SIG-M5 treated with dmso at 0.1 percent for 504 hours (cell line): ENCODE measurements around the gene CBX1.
"Not testable (repeated sequence)": the region's sequence is repeated elsewhere in the genome, so short reads cannot be mapped to it uniquely, and the experiment has no call there.

ENCODE experiments used
- DNase-seq: peaks from one replicate; lab custom pipeline; 2025; ENCODE audit not compliant: unreplicated experiment; lab: John Stamatoyannopoulos, UW

Gene CBX1

DNA sequence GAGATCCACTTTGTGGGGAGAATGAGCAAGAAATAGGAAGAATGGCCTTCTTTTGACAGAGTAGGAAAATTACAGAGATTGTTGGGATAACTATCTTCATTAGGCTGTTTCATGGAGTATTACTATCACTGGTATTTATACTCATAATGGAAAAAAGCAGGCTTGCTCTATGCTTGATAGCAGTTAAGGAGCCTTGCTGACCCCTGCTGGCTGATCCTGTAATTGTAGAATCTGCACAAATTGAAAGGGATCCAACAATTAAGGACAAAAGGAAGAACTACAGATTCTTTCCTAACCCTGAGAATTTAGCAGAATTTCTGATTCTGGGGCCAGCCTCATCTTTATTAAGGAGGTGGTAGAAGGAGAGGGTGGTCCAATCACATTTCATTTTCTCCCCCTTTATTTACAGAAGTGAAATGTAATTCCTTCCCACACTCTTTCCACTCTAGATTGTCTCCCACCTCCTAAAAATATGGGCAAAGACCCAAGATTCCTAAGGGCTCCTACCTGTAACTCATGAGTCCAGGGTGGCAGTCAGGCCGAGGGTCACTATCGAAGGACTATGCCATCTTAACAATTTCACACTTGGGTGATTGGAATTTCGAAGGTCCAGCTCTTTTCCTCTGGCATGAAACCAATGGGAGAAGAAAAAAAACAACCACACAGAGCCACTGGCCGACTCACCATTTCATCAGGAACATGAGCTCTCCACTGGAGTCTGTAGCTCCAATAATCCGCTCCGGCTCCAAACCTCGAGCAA, 26.8 kb downstream of the CBX1 start:
- peak; percentile 71 for DNase-seq

DNA sequence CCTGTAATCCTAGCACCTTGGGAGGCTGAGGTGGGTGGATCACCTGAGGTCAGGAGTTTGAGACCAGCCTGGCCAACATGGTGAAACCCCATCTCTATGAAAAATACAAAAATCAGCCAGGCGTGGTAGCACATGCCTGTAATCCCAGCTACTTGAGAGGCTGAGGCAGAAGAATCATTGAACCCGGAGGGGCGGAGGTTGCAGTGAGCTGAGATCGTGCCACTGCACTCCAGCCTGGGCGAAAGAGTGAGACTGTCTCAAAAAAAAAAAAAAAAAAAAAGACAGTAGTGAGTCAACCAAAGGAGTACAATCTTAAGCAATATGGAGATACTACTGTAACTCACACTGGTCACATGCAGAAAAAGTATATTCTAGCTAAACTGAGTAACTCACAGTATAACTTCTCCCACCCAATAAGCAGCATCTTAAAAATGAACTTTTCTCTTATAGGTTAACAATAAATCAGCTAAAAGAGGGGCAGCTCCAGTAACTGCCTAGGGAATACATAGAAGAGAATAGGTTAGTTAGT, 27.6 kb downstream of the CBX1 start:
- DNase-seq = not testable (repeated sequence)

DNA sequence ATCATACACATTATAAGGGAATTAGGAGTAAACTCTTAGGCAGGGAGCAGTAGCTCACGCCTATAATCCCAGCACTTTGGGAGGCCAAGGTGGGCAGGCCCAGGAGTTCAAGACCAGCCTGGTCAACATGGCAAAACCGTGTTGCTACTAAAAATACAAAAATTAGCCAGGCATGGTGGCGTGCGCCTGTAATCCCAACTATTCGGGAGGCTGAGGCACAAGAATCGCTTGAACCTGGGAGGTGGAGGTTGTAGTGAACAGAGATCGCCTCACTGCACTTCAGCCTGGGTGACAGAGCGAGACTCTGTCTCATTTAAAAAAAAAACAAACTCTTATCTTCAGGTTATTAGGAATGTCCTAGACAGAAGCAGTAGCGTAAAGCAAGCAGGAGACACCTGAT, 28.5 kb downstream of the CBX1 start:
- DNase-seq = not testable (repeated sequence)

DNA sequence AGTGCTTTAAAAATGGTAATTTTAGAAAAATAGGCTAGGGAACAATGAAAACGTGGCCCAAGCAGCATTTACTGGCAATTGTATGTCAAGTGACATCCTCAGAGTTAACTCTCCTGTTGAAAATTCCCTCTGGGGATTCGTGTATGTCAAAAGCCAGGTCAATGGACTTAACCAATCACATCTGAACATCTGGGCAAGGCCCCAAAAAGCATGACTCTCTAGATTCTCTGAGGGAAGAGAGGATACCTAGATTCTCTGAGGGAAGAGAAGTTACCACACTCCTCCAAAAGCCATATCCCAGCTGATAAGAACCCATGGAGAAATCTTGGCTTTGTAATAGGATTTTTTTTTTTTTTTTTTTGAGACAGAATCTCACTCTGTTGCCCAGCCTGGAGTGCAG, 29.6 kb downstream of the CBX1 start:
- no peak for DNase-seq

DNA sequence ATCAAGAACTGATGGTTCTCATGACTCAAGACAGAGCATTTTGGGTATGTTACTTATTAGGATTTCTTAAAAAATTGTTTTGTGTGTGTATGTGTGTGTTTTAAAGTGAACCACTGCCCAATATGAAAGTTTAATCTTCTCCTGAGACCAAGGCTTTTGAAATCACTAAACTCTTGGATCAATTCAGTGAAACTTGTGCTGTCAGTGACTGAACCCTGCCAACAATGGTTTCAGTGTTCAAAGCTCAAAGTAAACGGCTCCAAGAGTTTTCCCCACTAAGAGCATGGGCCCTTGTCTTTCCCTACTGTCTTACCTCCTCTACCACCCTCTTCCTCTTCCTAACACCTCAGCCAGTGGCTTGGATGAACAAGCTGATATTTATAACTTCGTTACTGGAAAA, 31.1 kb downstream of the CBX1 start:
- DNase-seq = no peak

DNA sequence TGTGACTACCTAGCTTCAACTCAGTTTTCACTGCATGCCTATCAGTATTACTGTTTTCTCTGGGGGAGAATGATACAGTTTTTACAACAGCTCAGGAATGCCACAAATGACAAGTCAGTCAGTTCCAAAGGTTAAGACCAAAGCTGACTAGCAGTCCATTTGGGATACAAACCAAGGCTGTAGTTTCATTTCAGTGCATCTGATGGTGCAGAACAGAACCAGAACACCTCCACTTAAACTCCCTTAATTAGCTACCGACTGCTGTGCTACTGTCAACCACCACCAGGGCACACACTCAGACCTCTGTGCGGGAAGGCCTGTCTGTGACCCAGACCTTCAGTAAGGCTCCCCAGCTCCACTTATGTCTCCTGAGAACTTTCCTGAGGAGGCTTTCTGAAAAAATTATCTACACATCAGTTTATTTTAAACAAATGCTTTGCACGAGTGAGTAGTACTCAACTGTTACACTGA, 32.8 kb downstream of the CBX1 start:
- peak; percentile 21 for DNase-seq

DNA sequence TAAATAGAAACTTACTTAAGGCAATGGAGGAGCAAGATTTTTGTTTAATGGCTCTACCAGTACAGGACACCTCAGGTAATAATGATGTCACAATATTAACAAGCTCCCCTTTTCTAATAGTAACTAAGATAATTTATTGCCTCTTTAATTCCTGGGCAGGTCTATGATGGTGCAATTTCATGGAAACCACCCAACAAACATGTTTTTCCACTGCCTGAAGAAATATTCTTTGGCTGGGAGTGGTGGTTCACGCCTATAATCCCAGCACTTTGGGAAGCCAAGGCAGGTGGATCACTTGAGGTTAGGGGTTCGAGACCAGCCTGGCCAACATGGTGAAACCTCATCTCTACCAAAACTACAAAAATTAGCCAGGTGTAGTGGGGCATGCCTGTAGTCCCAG, 33.5 kb downstream of the CBX1 start:
- DNase-seq = not testable (repeated sequence)

DNA sequence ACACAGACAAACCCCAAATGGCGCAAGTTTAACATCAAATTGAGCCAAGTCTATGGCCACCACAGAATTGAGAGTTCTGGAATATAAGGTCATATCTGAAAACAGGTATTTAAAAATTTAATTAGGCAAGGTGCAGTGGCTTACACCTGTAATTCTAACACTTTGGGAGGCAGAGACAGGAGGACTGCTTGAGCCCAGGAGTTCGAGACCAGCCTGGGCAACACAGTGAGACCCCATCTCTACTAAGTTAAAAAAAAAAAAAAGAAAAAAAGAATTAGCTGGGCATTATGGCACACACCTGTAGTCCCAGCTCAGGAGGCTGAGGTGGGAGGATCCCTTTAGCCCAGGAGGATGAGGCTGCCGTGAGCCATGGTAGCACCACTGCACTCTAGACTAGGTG, 34.0 kb downstream of the CBX1 start:
- DNase-seq = no peak

DNA sequence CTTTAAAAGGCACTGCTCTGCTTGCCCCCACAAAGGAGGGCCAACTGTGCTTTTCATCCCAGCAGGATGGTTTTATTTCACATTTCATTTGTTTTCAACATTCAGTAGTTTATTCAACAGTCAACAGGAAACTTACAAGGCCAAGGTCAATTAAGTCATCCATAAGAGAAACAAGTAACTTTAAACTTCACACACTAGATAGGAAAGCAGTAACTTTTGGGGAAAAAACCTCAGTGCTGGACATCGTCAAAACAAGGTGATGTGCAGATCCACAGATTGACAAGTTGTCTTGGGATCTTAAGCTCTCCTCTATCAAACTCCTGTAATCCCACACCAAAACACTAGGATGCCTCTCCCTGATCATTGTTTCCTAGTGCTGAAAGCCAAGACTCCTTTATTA, 34.6 kb downstream of the CBX1 start:
- no peak for DNase-seq

DNA sequence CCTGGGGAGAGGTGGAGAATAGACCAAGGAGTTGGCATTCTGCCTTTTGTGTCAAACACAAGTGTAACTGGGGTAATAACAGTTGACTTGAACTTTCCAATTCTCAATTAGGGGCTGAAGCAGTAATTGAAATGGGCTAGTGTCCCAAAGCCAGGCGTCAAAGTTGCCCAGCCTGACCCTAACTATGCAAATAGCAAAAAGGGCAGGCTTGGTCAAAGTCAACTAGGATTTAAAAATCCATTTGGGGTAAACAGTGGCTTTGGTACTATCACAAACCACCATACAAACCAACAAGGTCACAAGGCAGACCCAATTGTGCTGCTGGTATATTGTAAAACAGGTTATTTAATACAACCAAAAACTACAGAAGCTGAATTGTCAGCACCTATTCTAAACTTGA, 35.1 kb downstream of the CBX1 start:
- no peak for DNase-seq

DNA sequence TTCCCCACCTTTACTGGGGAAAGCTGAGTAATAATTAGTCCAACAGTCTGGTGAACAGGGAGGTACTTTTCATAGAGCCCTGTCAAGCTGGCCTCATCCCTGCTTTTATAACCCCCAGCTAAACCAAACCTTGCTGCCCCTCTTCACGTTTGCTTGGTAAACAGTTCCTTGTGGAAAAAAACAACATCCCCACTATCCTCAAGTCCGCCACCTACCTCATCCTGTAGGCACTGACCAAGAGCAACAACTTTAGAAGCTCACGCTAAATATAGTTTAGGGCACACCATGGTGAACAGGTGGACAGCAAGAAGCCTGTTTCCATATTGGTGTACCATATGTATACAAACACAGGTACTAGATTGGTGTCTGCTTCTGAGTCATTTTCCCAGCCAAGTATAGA, 36.6 kb downstream of the CBX1 start:
- no peak for DNase-seq

DNA sequence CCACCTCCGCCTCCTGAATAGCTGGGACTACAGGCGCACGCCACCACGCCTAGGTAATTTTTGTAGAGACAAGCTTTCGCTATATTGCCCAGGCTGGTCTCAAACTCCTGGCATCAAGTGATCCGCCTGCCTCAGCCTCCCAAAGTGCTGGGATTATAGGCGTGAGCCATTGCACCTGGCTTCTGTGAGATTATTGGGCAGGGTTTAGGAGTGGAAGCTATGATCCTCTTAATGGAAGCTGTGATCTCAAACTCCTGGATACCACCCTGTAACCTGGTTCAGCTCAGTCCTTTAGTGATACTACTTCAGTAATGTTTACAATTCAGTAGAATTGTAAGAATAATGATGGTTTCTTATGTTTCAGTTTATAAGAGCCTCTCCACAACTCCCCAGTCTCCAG, 39.0 kb downstream of the CBX1 start:
- no peak for DNase-seq

DNA sequence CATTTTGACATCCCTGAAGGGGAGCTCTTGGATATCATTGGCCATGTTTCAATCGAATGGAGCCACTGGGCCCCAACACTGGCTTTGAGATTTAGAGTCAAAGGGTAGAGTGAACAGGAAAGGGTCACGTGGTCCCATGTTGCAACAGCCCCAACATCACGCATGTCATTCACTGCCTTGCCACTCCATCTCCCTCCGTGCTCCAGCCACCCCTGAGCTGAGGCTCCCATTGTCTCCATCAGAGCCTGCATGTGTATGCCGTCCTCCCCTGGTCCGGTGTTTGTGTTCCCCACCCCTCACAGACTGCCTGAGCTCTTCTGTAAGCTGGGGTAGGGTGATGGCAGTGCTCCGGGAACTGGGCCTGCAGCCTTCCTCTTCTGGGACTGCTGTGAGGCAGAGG, 41.0 kb downstream of the CBX1 start:
- peak; percentile 20 for DNase-seq

DNA sequence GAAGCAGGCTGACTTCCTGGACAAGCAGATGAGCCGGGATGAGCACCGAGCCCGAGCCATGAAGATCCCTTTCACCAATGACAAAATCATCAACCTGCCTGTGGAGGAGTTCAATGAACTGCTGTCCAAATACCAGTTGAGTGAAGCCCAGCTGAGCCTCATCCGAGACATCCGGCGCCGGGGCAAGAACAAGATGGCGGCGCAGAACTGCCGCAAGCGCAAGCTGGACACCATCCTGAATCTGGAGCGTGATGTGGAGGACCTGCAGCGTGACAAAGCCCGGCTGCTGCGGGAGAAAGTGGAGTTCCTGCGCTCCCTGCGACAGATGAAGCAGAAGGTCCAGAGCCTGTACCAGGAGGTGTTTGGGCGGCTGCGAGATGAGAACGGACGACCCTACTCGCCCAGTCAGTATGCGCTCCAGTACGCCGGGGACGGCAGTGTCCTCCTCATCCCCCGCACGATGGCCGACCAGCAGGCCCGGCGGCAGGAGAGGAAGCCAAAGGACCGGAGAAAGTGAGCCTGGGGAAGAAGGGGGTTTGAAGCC, 42.1 kb downstream of the CBX1 start:
- DNase-seq = no peak

DNA sequence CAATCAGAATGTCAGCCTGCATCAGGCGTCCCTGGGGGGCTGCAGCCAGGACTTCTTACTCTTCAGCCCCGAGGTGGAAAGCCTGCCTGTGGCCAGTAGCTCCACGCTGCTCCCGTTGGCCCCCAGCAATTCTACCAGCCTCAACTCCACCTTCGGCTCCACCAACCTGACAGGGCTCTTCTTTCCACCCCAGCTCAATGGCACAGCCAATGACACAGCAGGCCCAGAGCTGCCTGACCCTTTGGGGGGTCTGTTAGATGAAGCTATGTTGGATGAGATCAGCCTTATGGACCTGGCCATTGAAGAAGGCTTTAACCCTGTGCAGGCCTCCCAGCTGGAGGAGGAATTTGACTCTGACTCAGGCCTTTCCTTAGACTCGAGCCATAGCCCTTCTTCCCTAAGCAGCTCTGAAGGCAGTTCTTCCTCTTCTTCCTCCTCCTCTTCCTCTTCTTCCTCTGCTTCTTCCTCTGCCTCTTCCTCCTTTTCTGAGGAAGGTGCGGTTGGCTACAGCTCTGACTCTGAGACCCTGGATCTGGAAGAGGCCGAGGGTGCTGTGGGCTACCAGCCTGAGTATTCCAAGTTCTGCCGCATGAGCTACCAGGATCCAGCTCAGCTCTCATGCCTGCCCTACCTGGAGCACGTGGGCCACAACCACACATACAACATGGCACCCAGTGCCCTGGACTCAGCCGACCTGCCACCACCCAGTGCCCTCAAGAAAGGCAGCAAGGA, 42.7 kb downstream of the CBX1 start:
- no peak for DNase-seq

DNA sequence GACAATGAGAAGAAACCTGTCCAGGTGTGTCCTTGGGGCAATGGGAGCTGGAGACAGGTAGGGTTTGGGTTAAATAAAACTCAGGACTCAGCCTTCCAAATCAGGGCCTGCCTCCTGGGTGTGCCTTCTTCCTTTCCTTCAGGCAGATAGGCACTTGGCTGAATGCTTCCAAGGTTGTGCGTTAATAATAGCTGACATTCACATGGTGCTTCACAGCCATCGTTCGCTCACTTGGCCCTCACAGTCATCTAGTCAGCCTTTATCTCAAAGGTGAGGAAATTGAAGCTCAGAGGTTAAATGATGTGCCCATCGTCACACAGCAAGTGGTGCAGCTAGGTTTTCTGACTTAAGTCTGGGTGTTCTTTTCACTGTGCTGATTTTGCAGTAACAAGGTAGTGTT, 43.7 kb downstream of the CBX1 start:
- DNase-seq = no peak

DNA sequence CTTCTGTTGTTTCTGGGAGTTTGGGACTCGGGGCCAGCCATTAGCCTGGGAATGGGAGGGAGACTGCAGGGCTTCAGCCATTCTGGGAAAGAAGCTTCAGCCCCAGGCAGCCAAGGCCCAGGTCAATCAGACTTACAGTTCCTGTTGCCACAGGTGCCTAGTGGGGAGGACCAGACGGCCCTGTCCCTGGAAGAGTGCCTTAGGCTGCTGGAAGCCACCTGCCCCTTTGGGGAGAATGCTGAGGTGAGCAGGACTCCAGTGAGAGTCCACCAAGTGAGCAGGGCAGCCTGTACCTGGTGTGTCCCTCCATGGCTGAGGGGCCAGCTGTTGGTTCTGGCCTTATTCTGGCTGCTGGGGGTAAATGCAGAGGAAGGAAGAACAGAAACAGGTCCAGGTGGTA, 44.4 kb downstream of the CBX1 start:
- no peak for DNase-seq

DNA sequence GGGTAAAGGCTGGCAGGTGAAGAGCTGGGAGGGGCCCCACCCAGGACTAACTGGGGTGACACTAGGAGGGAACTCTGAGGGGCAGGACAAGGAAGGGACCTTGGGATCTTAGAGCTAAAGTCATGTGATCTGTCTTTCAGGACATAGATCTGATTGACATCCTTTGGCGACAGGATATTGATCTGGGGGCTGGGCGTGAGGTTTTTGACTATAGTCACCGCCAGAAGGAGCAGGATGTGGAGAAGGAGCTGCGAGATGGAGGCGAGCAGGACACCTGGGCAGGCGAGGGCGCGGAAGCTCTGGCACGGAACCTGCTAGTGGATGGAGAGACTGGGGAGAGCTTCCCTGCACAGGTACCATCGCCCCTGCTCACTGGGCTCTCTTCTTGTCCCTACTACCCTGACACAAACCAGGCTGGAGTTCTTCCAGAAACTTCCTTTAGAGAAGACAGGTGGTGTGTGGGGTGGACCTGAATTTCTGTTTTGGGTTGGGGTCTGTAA, 45.0 kb downstream of the CBX1 start:
- DNase-seq = no peak

DNA sequence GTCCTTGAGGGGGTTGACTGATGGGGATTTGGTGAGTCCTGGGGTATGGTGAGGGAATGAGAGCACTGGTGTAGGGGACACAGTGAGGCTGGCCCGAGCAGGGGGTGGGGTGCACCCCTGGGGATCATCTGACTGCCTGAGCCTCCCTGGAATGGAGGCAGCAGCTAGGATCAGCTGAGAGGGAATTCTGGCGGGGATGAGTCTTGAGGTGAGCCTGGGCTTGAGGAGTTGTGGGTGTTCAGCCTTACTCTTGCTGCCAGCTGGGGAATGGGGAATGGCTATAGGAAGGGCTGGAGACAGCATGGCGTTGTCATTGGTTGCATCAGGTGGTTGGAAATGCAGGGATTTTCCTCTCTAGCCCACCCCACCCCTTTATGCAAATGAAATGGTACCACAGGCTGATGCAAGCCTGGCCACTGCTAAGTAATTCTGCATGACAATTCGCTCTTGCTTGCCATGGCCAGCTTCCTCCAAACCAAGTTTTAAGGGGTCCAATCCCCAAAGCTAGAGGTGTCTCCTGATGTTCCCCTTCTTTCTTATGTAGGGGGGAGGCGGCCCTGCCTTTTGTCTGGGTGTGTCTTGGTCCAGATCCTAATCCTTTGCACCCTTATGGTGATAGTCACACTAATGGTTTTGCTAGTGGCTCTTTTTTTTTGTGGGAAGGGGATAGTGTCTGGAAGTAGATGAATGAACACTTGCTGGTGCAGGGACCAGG, 45.6 kb downstream of the CBX1 start:
- no peak for DNase-seq

DNA sequence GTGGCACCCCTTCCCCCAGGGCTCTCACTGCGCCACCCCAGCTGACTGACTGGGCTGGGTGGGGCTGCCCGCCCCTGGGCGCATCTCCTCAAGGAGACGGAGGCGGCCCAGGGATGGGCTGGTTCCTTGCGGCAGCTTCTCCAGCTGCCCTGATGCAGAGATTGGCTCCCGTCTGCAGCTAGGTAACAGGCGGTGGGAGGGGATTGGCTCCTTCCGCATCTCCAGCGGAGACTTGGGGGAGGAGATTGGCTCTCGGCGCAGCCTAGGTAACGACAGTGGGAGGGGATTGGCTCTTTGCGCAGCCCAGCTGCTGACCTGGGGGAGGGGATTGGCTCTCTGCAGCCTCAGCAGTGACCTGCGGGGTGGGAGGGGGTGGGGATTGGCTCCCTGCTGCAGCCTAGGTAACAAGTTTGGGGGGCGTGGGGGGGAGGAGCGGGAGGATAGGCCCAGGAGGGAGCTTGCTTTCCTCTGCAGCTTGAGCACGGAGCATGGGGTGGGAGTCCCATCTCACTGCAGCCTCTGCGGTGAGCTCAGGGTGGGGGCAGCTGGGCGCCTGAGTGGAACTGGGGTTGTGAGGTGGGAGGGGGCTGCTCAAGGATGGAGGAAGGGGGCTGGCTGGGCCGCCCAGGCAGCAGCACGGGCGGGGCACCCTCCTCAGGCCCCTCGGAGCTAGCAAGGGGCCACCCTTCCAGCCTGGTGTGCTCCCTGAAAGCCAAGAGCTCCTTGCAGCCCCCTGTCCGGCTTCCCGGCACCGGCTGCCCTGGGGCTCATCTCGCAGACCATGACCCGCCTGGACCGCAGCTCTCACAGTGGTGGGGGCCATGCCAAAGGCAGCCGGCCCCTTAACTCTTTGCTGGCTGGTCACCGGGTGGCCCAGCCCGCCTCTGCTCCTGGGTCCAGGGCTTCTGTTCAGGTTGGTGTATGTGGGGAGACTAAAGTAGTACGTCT, 46.8 kb downstream of the CBX1 start:
- peak; percentile 55 for DNase-seq
